ENCODE measurements around the gene PDIA6. TPM values are rescaled to one million over a fixed set of nuclear protein-coding genes. Genes with fewer than 3 reads are reported as not detected.

PDIA6 gene
- total and polyA plus RNA-seq, 2 of the 4 experiments (the other 2 are of a cell fraction) = 204 to 349 TPM

DNA sequence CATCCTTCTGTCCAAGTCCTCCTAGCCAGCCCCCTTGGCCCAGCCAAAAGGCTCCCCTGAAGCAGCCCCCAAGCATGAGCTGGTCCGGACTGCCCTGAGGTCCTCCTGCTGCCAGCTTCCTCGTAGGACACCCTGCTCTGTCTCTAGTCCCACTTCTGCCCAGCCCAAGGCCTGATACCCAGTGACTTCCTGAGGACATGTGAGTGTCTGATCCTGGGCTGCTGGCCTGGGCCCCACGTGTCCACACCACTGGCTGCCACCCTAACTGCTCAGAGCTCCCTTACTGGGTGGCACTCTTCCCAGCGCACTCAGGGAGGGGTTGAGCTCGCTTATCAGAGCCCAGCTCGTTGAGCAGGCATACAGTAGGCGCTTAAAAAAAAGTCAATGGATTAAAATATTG lies 34.4 kb upstream of the PDIA6 start:
- no peak for ATAC-seq (ENCODE audit: low read depth)

More for the DNA sequence above, 34.4 kb upstream of the PDIA6 start:
- H3K27ac ChIP-seq (ENCODE audit: insufficient read depth, low read length) = no peak overlapping the region
- intact Hi-C loops (cut with micrococcal nuclease) = no loop called here
- H2AK9ac ChIP-seq (replicated peaks; ENCODE audit: low read depth, low read length, poor library complexity) = no peak overlapping the region
- no peak overlapping the region for H3K23ac ChIP-seq (ENCODE audit: low read depth, low read length)
- H3K4me1 ChIP-seq (ENCODE audit: control insufficient read depth, insufficient read depth, low read length) = no peaks in the 10 kb centered on the region
- H3K9me1 ChIP-seq (ENCODE audit: insufficient read depth, low read length) = no peaks in the 10 kb centered on the region
- no peak overlapping the region for H4K91ac ChIP-seq (ENCODE audit: insufficient read depth, low read depth, low read length)
- no peak overlapping the region for H2BK5ac ChIP-seq (ENCODE audit: low read depth, low read length, poor library complexity, severe bottlenecking)
- H3K14ac ChIP-seq (replicated peaks; ENCODE audit: low read depth, low read length) = no peak overlapping the region
- in situ Hi-C loops (cut with MboI; ENCODE audit: low sequenced_read_pairs) = no loop called here
- H2BK120ac ChIP-seq (ENCODE audit: low read depth, low read length) = no peak overlapping the region
- DNase-seq = no peak
- TF ChIP-seq MAZ (IDR thresholded peaks at IDR 0.05; ENCODE audit: borderline replicate concordance, low read depth, low read length) (no peak), CHD1 (IDR thresholded peaks at IDR 0.05; ENCODE audit: low read depth, low read length) (no peak), RFX5 (IDR thresholded peaks at IDR 0.05; ENCODE audit: low read depth, low read length) (no peak), RCOR1 (IDR thresholded peaks at IDR 0.05; ENCODE audit: insufficient replicate concordance, low read length) (no peak), POLR2A (IDR thresholded peaks at IDR 0.05; ENCODE audit: low read depth, low read length) (no peak), MXI1 (IDR thresholded peaks at IDR 0.05; ENCODE audit: borderline replicate concordance, low read depth, low read length) (no peak), RAD21 (IDR thresholded peaks at IDR 0.05; ENCODE audit: low read length) (no peak), BHLHE40 (IDR thresholded peaks at IDR 0.05; ENCODE audit: low read depth, low read length) (no peak), FOS (IDR thresholded peaks at IDR 0.05; ENCODE audit: low read depth, low read length) (no peak), NFE2L2 (IDR thresholded peaks at IDR 0.05; ENCODE audit: low read depth, low read length) (no peak), CEBPB (IDR thresholded peaks at IDR 0.05; ENCODE audit: low read depth, low read length) (no peak), SMC3 (IDR thresholded peaks at IDR 0.05; ENCODE audit: low read depth, low read length) (no peak), MAFK (IDR thresholded peaks at IDR 0.05; ENCODE audit: low read depth, low read length) (no peak)
- TF ChIP-seq, protein P1, sequence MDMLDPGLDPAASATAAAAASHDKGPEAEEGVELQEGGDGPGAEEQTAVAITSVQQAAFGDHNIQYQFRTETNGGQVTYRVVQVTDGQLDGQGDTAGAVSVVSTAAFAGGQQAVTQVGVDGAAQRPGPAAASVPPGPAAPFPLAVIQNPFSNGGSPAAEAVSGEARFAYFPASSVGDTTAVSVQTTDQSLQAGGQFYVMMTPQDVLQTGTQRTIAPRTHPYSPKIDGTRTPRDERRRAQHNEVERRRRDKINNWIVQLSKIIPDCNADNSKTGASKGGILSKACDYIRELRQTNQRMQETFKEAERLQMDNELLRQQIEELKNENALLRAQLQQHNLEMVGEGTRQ (IDR thresholded peaks at IDR 0.05; ENCODE audit: low read depth, low read length) = no peak
- TF ChIP-seq, protein P2, sequence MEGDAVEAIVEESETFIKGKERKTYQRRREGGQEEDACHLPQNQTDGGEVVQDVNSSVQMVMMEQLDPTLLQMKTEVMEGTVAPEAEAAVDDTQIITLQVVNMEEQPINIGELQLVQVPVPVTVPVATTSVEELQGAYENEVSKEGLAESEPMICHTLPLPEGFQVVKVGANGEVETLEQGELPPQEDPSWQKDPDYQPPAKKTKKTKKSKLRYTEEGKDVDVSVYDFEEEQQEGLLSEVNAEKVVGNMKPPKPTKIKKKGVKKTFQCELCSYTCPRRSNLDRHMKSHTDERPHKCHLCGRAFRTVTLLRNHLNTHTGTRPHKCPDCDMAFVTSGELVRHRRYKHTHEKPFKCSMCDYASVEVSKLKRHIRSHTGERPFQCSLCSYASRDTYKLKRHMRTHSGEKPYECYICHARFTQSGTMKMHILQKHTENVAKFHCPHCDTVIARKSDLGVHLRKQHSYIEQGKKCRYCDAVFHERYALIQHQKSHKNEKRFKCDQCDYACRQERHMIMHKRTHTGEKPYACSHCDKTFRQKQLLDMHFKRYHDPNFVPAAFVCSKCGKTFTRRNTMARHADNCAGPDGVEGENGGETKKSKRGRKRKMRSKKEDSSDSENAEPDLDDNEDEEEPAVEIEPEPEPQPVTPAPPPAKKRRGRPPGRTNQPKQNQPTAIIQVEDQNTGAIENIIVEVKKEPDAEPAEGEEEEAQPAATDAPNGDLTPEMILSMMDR (conservative IDR thresholded peaks at IDR 0.05; ENCODE audit: low read depth, low read length) = no peak
- TF ChIP-seq, protein P3, sequence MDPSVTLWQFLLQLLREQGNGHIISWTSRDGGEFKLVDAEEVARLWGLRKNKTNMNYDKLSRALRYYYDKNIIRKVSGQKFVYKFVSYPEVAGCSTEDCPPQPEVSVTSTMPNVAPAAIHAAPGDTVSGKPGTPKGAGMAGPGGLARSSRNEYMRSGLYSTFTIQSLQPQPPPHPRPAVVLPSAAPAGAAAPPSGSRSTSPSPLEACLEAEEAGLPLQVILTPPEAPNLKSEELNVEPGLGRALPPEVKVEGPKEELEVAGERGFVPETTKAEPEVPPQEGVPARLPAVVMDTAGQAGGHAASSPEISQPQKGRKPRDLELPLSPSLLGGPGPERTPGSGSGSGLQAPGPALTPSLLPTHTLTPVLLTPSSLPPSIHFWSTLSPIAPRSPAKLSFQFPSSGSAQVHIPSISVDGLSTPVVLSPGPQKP (IDR thresholded peaks at IDR 0.05; ENCODE audit: borderline replicate concordance, low read depth, low read length) = no peak
- no peak overlapping the region for H3K56ac ChIP-seq (ENCODE audit: extremely low read depth, insufficient read depth, low read length)
- dilution Hi-C loops (cut with HindIII; ENCODE audit: low sequenced_read_pairs, unreplicated experiment) = no loop called here
- H2AK5ac ChIP-seq (ENCODE audit: low read depth, low read length) = no peak overlapping the region
- no peak overlapping the region for H3K9ac ChIP-seq (ENCODE audit: low read depth, low read length)
- no peak overlapping the region for H2BK15ac ChIP-seq (ENCODE audit: low read depth, low read length)
- POLR2A ChIA-PET (ENCODE audit: unreplicated experiment) = no interaction called here
- H3K36me3 ChIP-seq (ENCODE audit: control insufficient read depth, insufficient read depth, low read length) = no peaks in the 10 kb centered on the region
- H4K20me1 ChIP-seq (ENCODE audit: insufficient read depth, low read length) = no peaks in the 10 kb centered on the region
- peaks cover 5% of the 10 kb centered on the region for H3K9me3 ChIP-seq (ENCODE audit: control insufficient read depth, insufficient read depth, low read length)
- no peak overlapping the region for H3K4ac ChIP-seq (ENCODE audit: low read depth, low read length)
- BruUV-seq (replicated peaks) = no TSS peak
- H2AFZ ChIP-seq (replicated peaks; ENCODE audit: low read length, poor library complexity) = no peak overlapping the region
- CTCF ChIA-PET = no interaction called here
- H4K5ac ChIP-seq (ENCODE audit: low read depth, low read length) = no peak overlapping the region
- no peaks in the 10 kb centered on the region for H3K79me1 ChIP-seq (ENCODE audit: low read depth in 1 of 2, low read length in 2 of 2)
- no peak overlapping the region for H3K18ac ChIP-seq (ENCODE audit: low read depth, low read length)
- H3K27me3 ChIP-seq (ENCODE audit: control insufficient read depth, insufficient read depth, low read length) = peaks cover 11% of the 10 kb centered on the region; the same call in 1 of the 2 replicates
- no peak overlapping the region for H3K4me3 ChIP-seq (ENCODE audit: insufficient read depth, low read depth, low read length)
- 60% methylated on average over 1 of the region's 7 CpGs; no CpG with 5 or more reads in 1 of the 2 experiments for WGBS, 2 experiments (ENCODE audit: extremely low coverage in 2 of 2, insufficient read length in 1 of 2)
- no peak overlapping the region for H2BK20ac ChIP-seq (ENCODE audit: low read depth, low read length)
- no peak overlapping the region for H4K8ac ChIP-seq (ENCODE audit: low read depth in 2 of 2, low read length in 2 of 2)
- no peak overlapping the region for H3K4me2 ChIP-seq (ENCODE audit: low read depth, low read length)
